K562 (cell line): Measurements from ENCODE around the gene NFATC4. TPM values are rescaled to one million over a fixed set of nuclear protein-coding genes. Genes with fewer than 3 reads are reported as not detected.

ENCODE experiments used
- ATAC-seq: fragments of 200-7000 bp; cut with Tn5 transposase; 3 replicates; pipeline ENCODE4 v1.9.1; 2020; ENCODE audit warnings: moderate library complexity
- BruUV-seq: library from RNA; stranded (reverse); fragments of 400-500 nt; replicated peaks from 2 replicates; lab custom pipeline; 2021; lab: Mats Ljungman, UMichigan
- CTCF ChIA-PET: fragments of 300-600 bp; formaldehyde crosslinking; extraction: SDS; loops from one replicate; lab custom pipeline; 2021; ENCODE audit warnings: low intra/inter-chr PET ratio; lab: Yijun Ruan, JAX
- POLR2A ChIA-PET: fragments of 300-600, 350-650 bp; sonication (Branson Sonifier 250); formaldehyde crosslinking; extraction: SDS; loops from one replicate; lab custom pipeline; 2021; ENCODE audit warnings: antibody characterized with exemption, inconsistent platforms; lab: Yijun Ruan, JAX
- DNase-seq, 4 experiments: peaks; one replicate each; pipeline versions ENCODE4 v3.0.0 to v3.0.0-alpha.2; 2011 to 2018; ENCODE audit warnings: low spot score in 3 of 4, mixed read lengths in 3 of 4; ENCODE audit errors: extremely low read depth in 1 of 4
- FAIRE-seq: peaks from 2 replicates; lab custom pipeline; 2011; peaks lifted over from hg19 to GRCh38; lab: Jason Lieb, UNC
- H2AFZ ChIP-seq: 2 replicates; pipeline ENCODE4 v1.6.0; 2011; ENCODE audit warnings: low read depth, low read length, control low read depth, inconsistent platforms
- H3K27ac ChIP-seq: fragments of 200-600 bp; 3 replicates; pipeline ENCODE4 v1.8.0; 2011; ENCODE audit warnings: low read depth, mild to moderate bottlenecking, control low read depth, inconsistent platforms, low read length, moderate library complexity, mixed read lengths; ENCODE audit errors: extremely low read depth
- H3K27me3 ChIP-seq, 2 experiments: fragments of 300-600 bp in 1 of 2; 2 replicates in 1 of 2; 3 replicates in 1 of 2; pipeline versions ENCODE4 v1.6.0 to v1.8.0; 2011; ENCODE audit warnings: inconsistent platforms in 2 of 2, low read length in 2 of 2, mild to moderate bottlenecking in 1 of 2, mixed read lengths in 1 of 2, moderate library complexity in 1 of 2; ENCODE audit not compliant: control insufficient read depth in 2 of 2, insufficient read depth in 2 of 2
- H3K36me3 ChIP-seq: fragments of 300-600 bp; 3 replicates; pipeline ENCODE4 v1.8.0; 2011; ENCODE audit warnings: mild to moderate bottlenecking, low read length, inconsistent platforms; ENCODE audit not compliant: control insufficient read depth, insufficient read depth
- H3K4me1 ChIP-seq, 2 experiments: fragments of 200-600 bp in 1 of 2; replicated peaks in 1 of 2; 2 replicates in 1 of 2; 3 replicates in 1 of 2; pipeline versions ENCODE4 v1.5.1 to v1.8.0; 2011; ENCODE audit warnings: inconsistent platforms in 2 of 2, low read length in 2 of 2, mild to moderate bottlenecking in 1 of 2, mixed read lengths in 1 of 2, moderate library complexity in 1 of 2; ENCODE audit not compliant: control insufficient read depth in 2 of 2, insufficient read depth in 2 of 2
- H3K4me2 ChIP-seq: 2 replicates; pipeline ENCODE4 v1.6.1; 2011; ENCODE audit warnings: low read length, control low read depth, inconsistent platforms, mixed read lengths; ENCODE audit not compliant: insufficient read depth
- H3K4me3 ChIP-seq: fragments of 200-600 bp; sonication (generic), shearing (Covaris generic); 2 replicates; pipeline ENCODE4 v1.5.1; 2016; ENCODE audit warnings: control low read depth, inconsistent platforms
- H3K79me2 ChIP-seq: fragments of 200-600 bp; 3 replicates; pipeline ENCODE4 v1.8.0; 2011; ENCODE audit warnings: low read length, inconsistent platforms; ENCODE audit not compliant: control insufficient read depth, insufficient read depth
- H3K9ac ChIP-seq, 2 experiments: 2 replicates each; pipeline versions ENCODE4 v1.6.0 to v1.6.1; 2011; ENCODE audit warnings: low read depth in 2 of 2, low read length in 2 of 2, control low read depth in 1 of 2, inconsistent platforms in 1 of 2, mild to moderate bottlenecking in 1 of 2, mixed read lengths in 1 of 2; ENCODE audit not compliant: insufficient read depth in 1 of 2
- H3K9me1 ChIP-seq: one replicate; pipeline ENCODE4 v1.6.0; 2011; ENCODE audit warnings: inconsistent platforms, mild to moderate bottlenecking, low read length, moderate library complexity; ENCODE audit not compliant: control insufficient read depth, insufficient read depth
- H3K9me3 ChIP-seq: replicated peaks from 2 replicates; pipeline ENCODE4 v1.5.1; 2011; ENCODE audit warnings: low read depth, low read length, inconsistent platforms; ENCODE audit not compliant: control insufficient read depth, insufficient read depth
- H4K20me1 ChIP-seq: replicated peaks from 2 replicates; pipeline ENCODE4 v1.6.1; 2011; ENCODE audit warnings: low read length, inconsistent platforms, mixed read lengths; ENCODE audit not compliant: control insufficient read depth, insufficient read depth
- PHTF2 ChIP-seq: fragments of 250-450 bp; sonication (Bioruptor Pico); IDR thresholded peaks from 2 replicates; pipeline ENCODE4 v1.5.0; 2021; ENCODE audit warnings: mild to moderate bottlenecking
- RAD21 ChIP-seq, 2 experiments: fragments of 250-450 bp in 1 of 2; fragments of 450-650 bp in 1 of 2; sonication (Bioruptor Pico) in 1 of 2; formaldehyde crosslinking in 1 of 2; IDR thresholded peaks in 1 of 2; conservative IDR thresholded peaks in 1 of 2; 2 replicates each; pipeline versions ENCODE4 v1.4.0 to v1.8.0; 2020 to 2022; ENCODE audit warnings: mild to moderate bottlenecking in 2 of 2, moderate library complexity in 1 of 2
- ZBTB7A ChIP-seq: IDR thresholded peaks from 2 replicates; pipeline ENCODE4 v1.6.1; 2011; ENCODE audit warnings: low read depth, mild to moderate bottlenecking, low read length, moderate library complexity, borderline replicate concordance; ENCODE audit not compliant: control insufficient read depth
- ZNF707 ChIP-seq: fragments of 250-450 bp; sonication (Bioruptor Pico); conservative IDR thresholded peaks from 2 replicates; pipeline ENCODE4 v1.8.0; 2022; ENCODE audit warnings: inconsistent platforms, mild to moderate bottlenecking, moderate library complexity
- ZNF76 ChIP-seq: fragments of 250-450 bp; sonication (Bioruptor Pico); IDR thresholded peaks from 2 replicates; pipeline ENCODE4 v1.4.0; 2020; ENCODE audit warnings: mild to moderate bottlenecking, moderate library complexity, borderline replicate concordance
- WGBS: fragments of 100-300 bp; shearing (Covaris generic); methylation state at CpG from one replicate; pipeline ENCODE4 v1.1.6; 2016; ENCODE audit warnings: low coverage, mixed read lengths; ENCODE audit not compliant: insufficient coverage; ENCODE audit errors: missing lambda C conversion rate; 5-methylcytosine and 5-hydroxymethylcytosine counted together
- in situ Hi-C: fragments of 300-500 bp; cut with MboI; formaldehyde crosslinking; loops from 4 replicates; pipeline ENCODE4 v1.15.0; 2018; ENCODE audit warnings: inconsistent platforms, mixed read lengths
- intact Hi-C: fragments of 100-400 bp; cut with micrococcal nuclease; formaldehyde crosslinking; loops from 2 replicates; pipeline ENCODE4 v1.14.2; 2022
- polyA plus RNA-seq, 8 experiments: library from polyadenylated mRNA; depleted of rRNA in 4 of 8; stranded (reverse) in 5 of 8; unstranded in 3 of 8; fragments of >200 nt; fragmentation: Nextera tagmentation in 2 of 8; fragmentation: Illumina TruSeq in 1 of 8; extraction: Ambion mirVana in 2 of 8; extraction: Trizol in 1 of 8; gene quantifications; 2 replicates each; pipeline versions ENCODE4 v1.2.1 to v1.2.3, GENCODE V29; 2011 to 2014; ENCODE audit warnings: inconsistent platforms in 1 of 8, missing spikeins in 1 of 8
- total RNA-seq, 7 experiments: library from RNA; depleted of rRNA in 6 of 7; stranded (reverse); fragments of >200 nt in 6 of 7; fragmentation: Illumina TruSeq in 2 of 7; extraction: Trizol in 2 of 7; gene quantifications; 2 replicates each; pipeline versions ENCODE4 v1.2.1 to v1.2.3, GENCODE V29; 2011 to 2021; ENCODE audit warnings: low replicate concordance in 1 of 7
- TF ChIP-seq, protein P1 (sequence below): sonication (generic); formaldehyde crosslinking; IDR thresholded peaks from 2 replicates; pipeline ENCODE4 v1.8.0; 2022; ENCODE audit warnings: mild to moderate bottlenecking, missing genetic modification reagents
- TF ChIP-seq, protein P2 (sequence below), 3 experiments: IDR thresholded peaks in 2 of 3; conservative IDR thresholded peaks in 1 of 3; 2 replicates each; pipeline ENCODE4 v1.5.1; 2011 to 2012; ENCODE audit warnings: low read length in 3 of 3, mild to moderate bottlenecking in 3 of 3, control low read depth in 2 of 3, improper control_type of control experiment in 1 of 3, inconsistent platforms in 1 of 3, low read depth in 1 of 3, mixed read lengths in 1 of 3, moderate library complexity in 1 of 3; ENCODE audit not compliant: insufficient read depth in 2 of 3

Gene NFATC4
- total and polyA plus RNA-seq, 9 of the 15 experiments (the other 6 are each of a cell fraction or from before 2014, with no cell fraction given): 0.25 to 3.8 (median 0.78) TPM; not detected in 1

DNA sequence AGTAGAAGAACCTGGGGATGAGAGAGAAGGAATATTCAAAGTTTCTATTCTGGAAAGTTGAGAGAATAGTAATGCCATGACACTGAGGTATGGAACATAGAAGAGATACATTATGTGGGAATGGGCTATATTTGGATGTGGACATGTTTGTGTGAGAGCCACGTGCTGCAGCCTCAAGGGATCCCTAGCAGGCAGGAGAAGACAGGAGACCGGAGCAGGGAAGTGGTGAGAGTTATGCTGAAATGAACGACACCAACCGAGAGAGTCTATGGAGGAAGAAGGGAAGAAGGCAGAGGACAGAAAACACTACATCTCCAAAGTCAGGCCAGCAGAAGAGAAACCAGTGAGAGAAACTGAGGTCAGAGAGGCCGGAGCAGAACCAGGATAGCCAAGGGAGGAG lies 18.2 kb upstream of the NFATC4 start (continued):
- TF ChIP-seq, protein P1, sequence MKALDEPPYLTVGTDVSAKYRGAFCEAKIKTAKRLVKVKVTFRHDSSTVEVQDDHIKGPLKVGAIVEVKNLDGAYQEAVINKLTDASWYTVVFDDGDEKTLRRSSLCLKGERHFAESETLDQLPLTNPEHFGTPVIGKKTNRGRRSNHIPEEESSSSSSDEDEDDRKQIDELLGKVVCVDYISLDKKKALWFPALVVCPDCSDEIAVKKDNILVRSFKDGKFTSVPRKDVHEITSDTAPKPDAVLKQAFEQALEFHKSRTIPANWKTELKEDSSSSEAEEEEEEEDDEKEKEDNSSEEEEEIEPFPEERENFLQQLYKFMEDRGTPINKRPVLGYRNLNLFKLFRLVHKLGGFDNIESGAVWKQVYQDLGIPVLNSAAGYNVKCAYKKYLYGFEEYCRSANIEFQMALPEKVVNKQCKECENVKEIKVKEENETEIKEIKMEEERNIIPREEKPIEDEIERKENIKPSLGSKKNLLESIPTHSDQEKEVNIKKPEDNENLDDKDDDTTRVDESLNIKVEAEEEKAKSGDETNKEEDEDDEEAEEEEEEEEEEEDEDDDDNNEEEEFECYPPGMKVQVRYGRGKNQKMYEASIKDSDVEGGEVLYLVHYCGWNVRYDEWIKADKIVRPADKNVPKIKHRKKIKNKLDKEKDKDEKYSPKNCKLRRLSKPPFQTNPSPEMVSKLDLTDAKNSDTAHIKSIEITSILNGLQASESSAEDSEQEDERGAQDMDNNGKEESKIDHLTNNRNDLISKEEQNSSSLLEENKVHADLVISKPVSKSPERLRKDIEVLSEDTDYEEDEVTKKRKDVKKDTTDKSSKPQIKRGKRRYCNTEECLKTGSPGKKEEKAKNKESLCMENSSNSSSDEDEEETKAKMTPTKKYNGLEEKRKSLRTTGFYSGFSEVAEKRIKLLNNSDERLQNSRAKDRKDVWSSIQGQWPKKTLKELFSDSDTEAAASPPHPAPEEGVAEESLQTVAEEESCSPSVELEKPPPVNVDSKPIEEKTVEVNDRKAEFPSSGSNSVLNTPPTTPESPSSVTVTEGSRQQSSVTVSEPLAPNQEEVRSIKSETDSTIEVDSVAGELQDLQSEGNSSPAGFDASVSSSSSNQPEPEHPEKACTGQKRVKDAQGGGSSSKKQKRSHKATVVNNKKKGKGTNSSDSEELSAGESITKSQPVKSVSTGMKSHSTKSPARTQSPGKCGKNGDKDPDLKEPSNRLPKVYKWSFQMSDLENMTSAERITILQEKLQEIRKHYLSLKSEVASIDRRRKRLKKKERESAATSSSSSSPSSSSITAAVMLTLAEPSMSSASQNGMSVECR (CRISPR knock-in tag): no peak
- TF ChIP-seq PHTF2 (CRISPR knock-in tag) (no peak), ZNF707 (CRISPR knock-in tag) (no peak), ZNF76 (no peak)

DNA sequence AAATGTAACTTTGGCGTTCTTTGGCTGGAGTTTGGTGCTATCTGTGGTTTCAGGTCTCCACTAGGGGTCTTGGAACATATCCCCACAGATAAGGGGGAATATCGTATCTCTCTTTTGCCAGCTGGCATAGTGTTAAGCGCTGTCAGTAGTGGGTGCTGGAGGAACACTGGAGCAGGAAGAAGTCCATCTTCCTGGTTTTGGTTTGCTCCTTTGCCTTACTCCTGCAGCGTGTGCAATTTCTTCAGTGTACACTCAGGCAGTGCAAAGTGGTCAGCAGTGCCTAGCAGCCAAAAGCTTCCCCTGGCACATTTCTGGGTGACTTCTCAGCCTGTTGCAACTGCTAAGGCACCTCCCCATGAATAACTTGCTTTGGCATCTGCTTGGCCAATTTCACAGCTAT lies 16.5 kb upstream of the NFATC4 start:
- DNase-seq (no peak), FAIRE-seq (no peak), ATAC-seq (peak; percentile 70)
- WGBS: 0% methylated on average over 4 of the region's 4 CpGs
- H3K4me3 ChIP-seq: no peak overlapping the region
- ChIA-PET POLR2A (interaction anchor here (1.4 kb wide), 1 partner anchor 11 kb away, joined by 3 read pairs; no protein-coding TSS in a partner anchor), CTCF (no interaction called here)
- H3K27ac ChIP-seq: no peak overlapping the region
- no peaks in the 10 kb centered on the region for H4K20me1 ChIP-seq
- H3K9ac ChIP-seq: no peak overlapping the region
- H3K79me2 ChIP-seq: no peaks in the 10 kb centered on the region
- no peaks in the 10 kb centered on the region for H3K36me3 ChIP-seq
- intact Hi-C loops (no loop called here), in situ Hi-C loops (no loop called here)
- no TSS peak for BruUV-seq
- peaks cover 0 to 6% of the 10 kb centered on the region in 2 experiments; a peak in 3 of 5 replicates for H3K4me1 ChIP-seq
- TF ChIP-seq RAD21 (CRISPR knock-in tag; conservative IDR thresholded peaks at IDR 0.05 in 1 of 2, IDR thresholded peaks at IDR 0.05 in 1 of 2): peak in 1 of 2 experiments; percentile 12; a peak in 1 of 4 replicates
- TF ChIP-seq, protein P2, sequence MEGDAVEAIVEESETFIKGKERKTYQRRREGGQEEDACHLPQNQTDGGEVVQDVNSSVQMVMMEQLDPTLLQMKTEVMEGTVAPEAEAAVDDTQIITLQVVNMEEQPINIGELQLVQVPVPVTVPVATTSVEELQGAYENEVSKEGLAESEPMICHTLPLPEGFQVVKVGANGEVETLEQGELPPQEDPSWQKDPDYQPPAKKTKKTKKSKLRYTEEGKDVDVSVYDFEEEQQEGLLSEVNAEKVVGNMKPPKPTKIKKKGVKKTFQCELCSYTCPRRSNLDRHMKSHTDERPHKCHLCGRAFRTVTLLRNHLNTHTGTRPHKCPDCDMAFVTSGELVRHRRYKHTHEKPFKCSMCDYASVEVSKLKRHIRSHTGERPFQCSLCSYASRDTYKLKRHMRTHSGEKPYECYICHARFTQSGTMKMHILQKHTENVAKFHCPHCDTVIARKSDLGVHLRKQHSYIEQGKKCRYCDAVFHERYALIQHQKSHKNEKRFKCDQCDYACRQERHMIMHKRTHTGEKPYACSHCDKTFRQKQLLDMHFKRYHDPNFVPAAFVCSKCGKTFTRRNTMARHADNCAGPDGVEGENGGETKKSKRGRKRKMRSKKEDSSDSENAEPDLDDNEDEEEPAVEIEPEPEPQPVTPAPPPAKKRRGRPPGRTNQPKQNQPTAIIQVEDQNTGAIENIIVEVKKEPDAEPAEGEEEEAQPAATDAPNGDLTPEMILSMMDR (IDR thresholded peaks at IDR 0.05 in 2 of 3, conservative IDR thresholded peaks at IDR 0.05 in 1 of 3; ENCODE audit: insufficient read depth in 2 of 3, low read depth in 1 of 3, low read length in 3 of 3): peak in 1 of 3 experiments; percentile 33; a peak in 2 of 6 replicates
- TF ChIP-seq ZBTB7A: no peak
- H3K27me3 ChIP-seq: no peaks in the 10 kb centered on the region; a peak in 1 of 5 replicates
- H2AFZ ChIP-seq: 0 out of 2 replicates have a peak overlapping the region, but pooled peaks have one; percentile 34
- H3K4me2 ChIP-seq: no peak overlapping the region
- no peaks in the 10 kb centered on the region for H3K9me1 ChIP-seq
- no peaks in the 10 kb centered on the region for H3K9me3 ChIP-seq
